ENCODE measurements around the gene CMTM4. TPM values are rescaled to one million over a fixed set of nuclear protein-coding genes. Genes with fewer than 3 reads are reported as not detected.

CMTM4 gene
- total and polyA plus RNA-seq, 2 donors (not counting 1 experiment from before 2014, with no cell fraction given) = 0.06 to 0.59 TPM

- no peak overlapping the region for H2AFZ ChIP-seq (ENCODE audit: insufficient read depth, low read depth, low read length, poor library complexity, severe bottlenecking)
- intact Hi-C loops (cut with micrococcal nuclease) = no loop called here
- H3K4me1 ChIP-seq (ENCODE audit: control insufficient read depth in 2 of 2, insufficient read depth in 2 of 2, low read length in 2 of 2) = no peaks in the 10 kb centered on the region
- ChIA-PET POLR2A (no interaction called here), CTCF (interaction anchor here (2.8 kb wide), 1 partner anchor 13 kb away, joined by 11 read pairs; no protein-coding TSS in a partner anchor)
- Mint-ChIP-seq H3K4me1 (no peaks in the 10 kb centered on the region), H3K9me3 (ENCODE audit: insufficient read depth) (no peaks in the 10 kb centered on the region), H3K4me3 (no peak overlapping the region), H3K27me3 (peaks cover 30% of the 10 kb centered on the region), H3K27ac (no peak overlapping the region)
- TF ChIP-seq EZH2 (IDR thresholded peaks at IDR 0.05; ENCODE audit: borderline replicate concordance, insufficient read depth, low read depth, low read length, poor library complexity, severe bottlenecking) (no peak), CTCF (IDR thresholded peaks at IDR 0.05) (no peak)
- peaks cover 0 to 10% (median 1%) of the 10 kb centered on the region in 4 experiments for H3K27me3 ChIP-seq (replicated peaks in 1 of 4; ENCODE audit: control extremely low read depth in 1 of 4, control insufficient read depth in 3 of 4, insufficient read depth in 4 of 4, low read length in 3 of 4)
- H3K4me3 ChIP-seq (ENCODE audit: control extremely low read depth in 1 of 5, extremely low read depth in 1 of 5, insufficient read depth in 1 of 5, low read depth in 2 of 5, low read length in 4 of 5) = no peak overlapping the region
- H3K9me3 ChIP-seq (ENCODE audit: control extremely low read depth in 1 of 3, control insufficient read depth in 2 of 3, insufficient read depth in 1 of 3, low read length in 2 of 3) = no peaks in the 10 kb centered on the region
- no peaks in the 10 kb centered on the region for H3K36me3 ChIP-seq (replicated peaks in 1 of 2; ENCODE audit: control extremely low read depth in 1 of 2, control insufficient read depth in 1 of 2, extremely low read depth in 1 of 2, insufficient read depth in 2 of 2, low read length in 1 of 2)
- DNase-seq (no peak), ATAC-seq (ENCODE audit: low read depth) (no peak)
- WGBS (ENCODE audit: insufficient coverage) = 98% methylated on average over 2 of the region's 3 CpGs
- H3K79me2 ChIP-seq (ENCODE audit: control insufficient read depth, insufficient read depth, low read length) = no peaks in the 10 kb centered on the region
- H3K4me2 ChIP-seq (replicated peaks; ENCODE audit: low read depth, low read length, poor library complexity, severe bottlenecking) = no peak overlapping the region
- no peaks in the 10 kb centered on the region for H4K20me1 ChIP-seq (ENCODE audit: control insufficient read depth, insufficient read depth, low read length, poor library complexity, severe bottlenecking)
- no peak overlapping the region for H3K27ac ChIP-seq (ENCODE audit: low read length in 2 of 2)
- H3K9ac ChIP-seq (ENCODE audit: low read length) = no peak overlapping the region
Observed at GRCh38 chr16:66637806-66638205, 58.7 kb downstream of the CMTM4 start.

- Mint-ChIP-seq H3K9me3 (ENCODE audit: insufficient read depth) (no peaks in the 10 kb centered on the region), H3K4me3 (no peak overlapping the region), H3K27me3 (peaks cover 21% of the 10 kb centered on the region), H3K4me1 (no peaks in the 10 kb centered on the region), H3K27ac (no peak overlapping the region)
- ATAC-seq (ENCODE audit: low read depth) = no peak
- H3K9me3 ChIP-seq (ENCODE audit: control extremely low read depth in 1 of 3, control insufficient read depth in 2 of 3, insufficient read depth in 1 of 3, low read length in 2 of 3) = no peaks in the 10 kb centered on the region
- no peak overlapping the region for H3K4me3 ChIP-seq (ENCODE audit: control extremely low read depth in 1 of 5, extremely low read depth in 1 of 5, insufficient read depth in 1 of 5, low read depth in 2 of 5, low read length in 4 of 5)
- H4K20me1 ChIP-seq (ENCODE audit: control insufficient read depth, insufficient read depth, low read length, poor library complexity, severe bottlenecking) = no peaks in the 10 kb centered on the region
- H3K4me2 ChIP-seq (replicated peaks; ENCODE audit: low read depth, low read length, poor library complexity, severe bottlenecking) = no peak overlapping the region
- 94% methylated on average over 2 of the region's 5 CpGs for WGBS (ENCODE audit: insufficient coverage)
- no peak overlapping the region for H2AFZ ChIP-seq (ENCODE audit: insufficient read depth, low read depth, low read length, poor library complexity, severe bottlenecking)
- intact Hi-C loops (cut with micrococcal nuclease) = no loop called here
- no peak overlapping the region for H3K9ac ChIP-seq (ENCODE audit: low read length)
- no peak for TF ChIP-seq CTCF (IDR thresholded peaks at IDR 0.05)
- TF ChIP-seq EZH2 (IDR thresholded peaks at IDR 0.05; ENCODE audit: borderline replicate concordance, insufficient read depth, low read depth, low read length, poor library complexity, severe bottlenecking) = no peak
- POLR2A ChIA-PET = no interaction called here
- no peaks in the 10 kb centered on the region for H3K79me2 ChIP-seq (ENCODE audit: control insufficient read depth, insufficient read depth, low read length)
- DNase-seq = no peak
- H3K27ac ChIP-seq (ENCODE audit: low read length in 2 of 2) = no peak overlapping the region
- CTCF ChIA-PET = no interaction called here
- no peaks in the 10 kb centered on the region for H3K4me1 ChIP-seq (ENCODE audit: control insufficient read depth in 2 of 2, insufficient read depth in 2 of 2, low read length in 2 of 2)
- H3K36me3 ChIP-seq (replicated peaks in 1 of 2; ENCODE audit: control extremely low read depth in 1 of 2, control insufficient read depth in 1 of 2, extremely low read depth in 1 of 2, insufficient read depth in 2 of 2, low read length in 1 of 2) = no peaks in the 10 kb centered on the region
- peaks cover 0 to 14% (median 1%) of the 10 kb centered on the region in 4 experiments for H3K27me3 ChIP-seq (replicated peaks in 1 of 4; ENCODE audit: control extremely low read depth in 1 of 4, control insufficient read depth in 3 of 4, insufficient read depth in 4 of 4, low read length in 3 of 4)
Observed at GRCh38 chr16:66636199-66636598, 60.3 kb downstream of the CMTM4 start.

Measured in B cell (primary cell).